MCF 10A (cell line): Measurements from ENCODE around the gene MRPS9. TPM values are rescaled to one million over a fixed set of nuclear protein-coding genes. Genes with fewer than 3 reads are reported as not detected.

Source experiments
- BruUV-seq: library from RNA; stranded (reverse); fragments of 400-500 nt; replicated peaks from 2 replicates; lab custom pipeline; 2021; lab: Mats Ljungman, UMichigan
- CTCF ChIA-PET: fragments of 300-600 bp; sonication (Branson Sonifier 250); formaldehyde crosslinking; extraction: SDS; loops from one replicate; lab custom pipeline; 2021; ENCODE audit warnings: antibody characterized with exemption, inconsistent platforms; lab: Yijun Ruan, JAX
- POLR2A ChIA-PET: fragments of 300-600, 350-650 bp; sonication (Branson Sonifier 250); formaldehyde crosslinking; extraction: SDS; loops from one replicate; lab custom pipeline; 2020; ENCODE audit warnings: antibody characterized with exemption, inconsistent platforms; lab: Yijun Ruan, JAX
- DNase-seq: peaks from one replicate; pipeline ENCODE4 v3.0.0-alpha.2; 2018; ENCODE audit not compliant: unreplicated experiment
- H3K27ac Mint-ChIP-seq: one replicate; pipeline ENCODE4 v1.8.0; 2022; ENCODE audit warnings: mild to moderate bottlenecking, low read depth, mixed read lengths; ENCODE audit not compliant: unreplicated experiment
- H3K27me3 Mint-ChIP-seq: one replicate; pipeline ENCODE4 v1.8.0; 2022; ENCODE audit warnings: mixed read lengths; ENCODE audit not compliant: insufficient read depth, unreplicated experiment
- H3K36me3 Mint-ChIP-seq: one replicate; pipeline ENCODE4 v1.8.0; 2022; ENCODE audit warnings: mild to moderate bottlenecking, moderate library complexity, mixed read lengths; ENCODE audit not compliant: insufficient read depth, unreplicated experiment
- H3K4me1 Mint-ChIP-seq: one replicate; pipeline ENCODE4 v1.8.0; 2022; ENCODE audit warnings: mixed read lengths; ENCODE audit not compliant: insufficient read depth, unreplicated experiment
- H3K4me3 Mint-ChIP-seq: one replicate; pipeline ENCODE4 v1.8.0; 2022; ENCODE audit warnings: mild to moderate bottlenecking, moderate library complexity, mixed read lengths; ENCODE audit not compliant: unreplicated experiment
- H3K9me3 Mint-ChIP-seq: one replicate; pipeline ENCODE4 v1.8.0; 2022; ENCODE audit warnings: mixed read lengths; ENCODE audit not compliant: unreplicated experiment
- intact Hi-C: fragments of 100-400 bp; cut with micrococcal nuclease; formaldehyde crosslinking; loops from 2 replicates; pipeline ENCODE4 v1.14.1; 2022
- total RNA-seq: library from RNA; stranded (reverse); gene quantifications from 2 replicates; pipeline ENCODE4 v1.2.3, GENCODE V29; 2022
- TF ChIP-seq, protein P1 (sequence below): fragments of 200-600 bp; IDR thresholded peaks from one replicate; pipeline ENCODE4 v1.8.0; 2022; ENCODE audit warnings: antibody characterized with exemption, mild to moderate bottlenecking; ENCODE audit not compliant: unreplicated experiment

MRPS9 gene
- total RNA-seq, 1 experiment from 2014 or later, result 40.0 TPM

DNA sequence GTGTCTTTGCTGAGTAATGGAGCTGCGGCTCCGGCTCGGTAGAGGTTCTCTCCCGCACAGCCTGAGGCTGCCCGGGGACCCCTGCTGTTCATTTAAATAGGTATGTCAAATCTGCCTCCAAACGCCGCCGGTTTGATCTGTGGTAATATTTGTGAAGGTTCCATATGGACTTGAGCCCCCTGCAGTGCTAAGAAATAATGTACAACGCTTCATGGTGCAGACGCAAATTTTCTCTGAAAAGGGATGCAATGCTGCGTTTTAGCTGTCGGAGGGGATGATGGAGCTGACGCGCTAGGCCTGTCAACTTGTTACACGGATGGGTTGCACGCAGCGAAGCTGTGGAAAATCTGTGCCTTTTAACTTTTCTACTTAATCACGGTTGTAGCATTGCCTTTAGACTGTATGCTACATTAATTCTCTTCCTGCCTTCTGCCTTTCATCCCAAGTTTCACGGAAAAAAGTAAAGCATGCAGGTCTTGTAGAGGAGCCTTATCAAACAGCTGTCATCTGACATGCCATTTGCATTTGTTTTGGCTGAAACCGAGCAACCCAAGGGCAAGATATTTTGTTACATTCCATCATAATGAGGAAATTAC lies 43.2 kb downstream of the MRPS9 start:
- no TSS peak for BruUV-seq
- Mint-ChIP-seq H3K27ac (no peak overlapping the region), H3K4me3 (no peak overlapping the region)

DNA sequence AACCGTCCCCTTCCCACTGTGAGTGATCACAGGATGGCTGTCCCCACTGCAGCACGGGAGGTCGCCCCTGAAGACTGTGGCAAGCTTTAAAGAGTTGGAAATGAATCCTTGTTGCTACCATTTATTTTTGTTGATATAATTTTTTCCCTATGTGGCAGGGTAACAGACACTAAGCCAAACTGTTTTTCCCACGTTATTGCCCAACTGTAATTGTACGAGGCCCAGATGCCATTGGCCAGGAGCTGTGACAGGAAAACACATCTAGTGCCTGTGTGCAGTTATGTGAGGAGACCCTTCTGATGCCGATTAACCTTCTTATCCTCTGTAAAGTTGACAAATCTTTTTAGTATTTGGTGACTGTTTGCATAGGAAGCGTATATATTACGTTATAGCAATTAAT lies 44.2 kb downstream of the MRPS9 start:
- ChIA-PET CTCF (interaction anchor here (0.7 kb wide), 1 partner anchor 13 kb away, joined by 3 read pairs; no protein-coding TSS in a partner anchor), POLR2A (no interaction called here)
- no peaks in the 10 kb centered on the region for H3K27me3 Mint-ChIP-seq
- DNase-seq, result no peak
- TF ChIP-seq, protein P1, sequence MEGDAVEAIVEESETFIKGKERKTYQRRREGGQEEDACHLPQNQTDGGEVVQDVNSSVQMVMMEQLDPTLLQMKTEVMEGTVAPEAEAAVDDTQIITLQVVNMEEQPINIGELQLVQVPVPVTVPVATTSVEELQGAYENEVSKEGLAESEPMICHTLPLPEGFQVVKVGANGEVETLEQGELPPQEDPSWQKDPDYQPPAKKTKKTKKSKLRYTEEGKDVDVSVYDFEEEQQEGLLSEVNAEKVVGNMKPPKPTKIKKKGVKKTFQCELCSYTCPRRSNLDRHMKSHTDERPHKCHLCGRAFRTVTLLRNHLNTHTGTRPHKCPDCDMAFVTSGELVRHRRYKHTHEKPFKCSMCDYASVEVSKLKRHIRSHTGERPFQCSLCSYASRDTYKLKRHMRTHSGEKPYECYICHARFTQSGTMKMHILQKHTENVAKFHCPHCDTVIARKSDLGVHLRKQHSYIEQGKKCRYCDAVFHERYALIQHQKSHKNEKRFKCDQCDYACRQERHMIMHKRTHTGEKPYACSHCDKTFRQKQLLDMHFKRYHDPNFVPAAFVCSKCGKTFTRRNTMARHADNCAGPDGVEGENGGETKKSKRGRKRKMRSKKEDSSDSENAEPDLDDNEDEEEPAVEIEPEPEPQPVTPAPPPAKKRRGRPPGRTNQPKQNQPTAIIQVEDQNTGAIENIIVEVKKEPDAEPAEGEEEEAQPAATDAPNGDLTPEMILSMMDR, result no peak
- no peak overlapping the region for H3K4me3 Mint-ChIP-seq
- H3K36me3 Mint-ChIP-seq, result peaks cover 34% of the 10 kb centered on the region
- no TSS peak for BruUV-seq
- H3K4me1 Mint-ChIP-seq, result no peaks in the 10 kb centered on the region
- H3K9me3 Mint-ChIP-seq, result no peaks in the 10 kb centered on the region
- intact Hi-C loops, result no loop called here
- H3K27ac Mint-ChIP-seq, result no peak overlapping the region

More for the DNA sequence above, 43.2 kb downstream of the MRPS9 start:
- ChIA-PET CTCF (no interaction called here), POLR2A (no interaction called here)
- Mint-ChIP-seq H3K9me3 (no peaks in the 10 kb centered on the region), H3K27me3 (no peaks in the 10 kb centered on the region), H3K36me3 (peaks cover 27% of the 10 kb centered on the region), H3K4me1 (no peaks in the 10 kb centered on the region)
- intact Hi-C loops, result no loop called here
- no peak for DNase-seq
- TF ChIP-seq, protein P1, result no peak

DNA sequence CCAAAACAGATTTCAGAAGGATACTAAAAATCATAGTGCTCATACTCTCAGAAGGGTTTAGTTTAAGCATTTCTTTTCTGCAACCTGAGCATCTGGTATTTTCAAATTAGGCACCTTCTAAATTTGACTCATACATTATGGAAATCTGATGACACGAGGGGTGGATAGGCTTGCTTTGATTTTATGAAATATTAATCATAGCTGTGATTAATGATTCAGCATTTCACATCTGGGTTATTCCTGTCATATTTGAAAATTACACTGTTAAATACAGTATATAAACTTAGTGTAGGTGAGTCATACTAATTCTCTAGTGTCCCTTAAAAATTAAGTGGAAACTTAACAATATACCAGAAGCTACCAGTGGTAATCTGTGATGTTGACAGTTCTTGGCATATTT lies 47.7 kb downstream of the MRPS9 start:
- Mint-ChIP-seq H3K36me3 (peaks cover 25% of the 10 kb centered on the region), H3K9me3 (no peaks in the 10 kb centered on the region), H3K27ac (no peak overlapping the region), H3K4me3 (no peak overlapping the region), H3K27me3 (no peaks in the 10 kb centered on the region), H3K4me1 (peaks cover 6% of the 10 kb centered on the region)
- no peak for DNase-seq
- ChIA-PET POLR2A (no interaction called here), CTCF (no interaction called here)
- TF ChIP-seq, protein P1, result no peak
- BruUV-seq, result no TSS peak
- intact Hi-C loops, result no loop called here

DNA sequence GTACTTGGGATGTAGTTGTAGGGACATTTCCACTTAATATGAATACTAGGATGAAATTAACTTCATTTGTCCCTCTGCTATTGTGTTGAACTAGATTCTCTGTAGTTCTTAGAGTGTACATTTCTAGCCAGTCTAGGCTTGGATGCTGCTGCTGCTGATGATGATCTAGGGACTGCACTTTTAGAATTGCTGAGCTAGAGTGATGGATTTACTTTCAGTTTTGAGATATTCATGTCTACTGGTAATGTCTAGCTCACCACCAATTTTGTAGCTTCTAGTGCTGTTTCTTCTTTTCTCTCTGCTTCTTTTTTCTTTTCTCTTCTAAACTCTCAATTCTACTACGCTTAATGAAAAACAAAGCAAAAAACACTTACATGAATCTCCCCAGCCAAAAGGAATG lies 49.4 kb downstream of the MRPS9 start:
- intact Hi-C loops, result no loop called here
- TF ChIP-seq, protein P1, result no peak
- Mint-ChIP-seq H3K9me3 (no peaks in the 10 kb centered on the region), H3K4me3 (no peak overlapping the region), H3K27ac (no peak overlapping the region), H3K4me1 (peaks cover 6% of the 10 kb centered on the region), H3K27me3 (no peaks in the 10 kb centered on the region), H3K36me3 (peaks cover 13% of the 10 kb centered on the region)
- no TSS peak for BruUV-seq
- CTCF ChIA-PET, result interaction anchor here (0.7 kb wide), 1 partner anchor 151 kb away, joined by 3 read pairs; no protein-coding TSS in a partner anchor
- DNase-seq, result no peak
- POLR2A ChIA-PET, result no interaction called here
